A549 (cell line): ENCODE measurements around the gene ISCU.

Source experiments
- BCL3 ChIP-seq: fragments of >200 bp; sonication (Bioruptor Twin); formaldehyde crosslinking; IDR thresholded peaks from 3 replicates; pipeline ENCODE4 v1.6.1; 2016
- CTCF ChIP-seq: fragments of >200 bp; sonication (Bioruptor Twin); formaldehyde crosslinking; IDR thresholded peaks from 3 replicates; pipeline ENCODE4 v1.5.1; 2016
- ELK1 ChIP-seq: fragments of 150-350 bp; IDR thresholded peaks from 2 replicates; pipeline ENCODE4 v1.6.1; 2014; ENCODE audit warnings: low read depth, mild to moderate bottlenecking, low read length
- MAFK ChIP-seq: fragments of 450-650 bp; IDR thresholded peaks from 2 replicates; pipeline ENCODE4 v1.6.1; 2014; ENCODE audit not compliant: partially characterized antibody
- TF ChIP-seq, protein P1 (sequence below): fragments of 250-450 bp; sonication (Bioruptor Pico); IDR thresholded peaks from 2 replicates; pipeline ENCODE4 v1.5.0; 2020; ENCODE audit warnings: low read depth, mild to moderate bottlenecking, moderate library complexity

DNA sequence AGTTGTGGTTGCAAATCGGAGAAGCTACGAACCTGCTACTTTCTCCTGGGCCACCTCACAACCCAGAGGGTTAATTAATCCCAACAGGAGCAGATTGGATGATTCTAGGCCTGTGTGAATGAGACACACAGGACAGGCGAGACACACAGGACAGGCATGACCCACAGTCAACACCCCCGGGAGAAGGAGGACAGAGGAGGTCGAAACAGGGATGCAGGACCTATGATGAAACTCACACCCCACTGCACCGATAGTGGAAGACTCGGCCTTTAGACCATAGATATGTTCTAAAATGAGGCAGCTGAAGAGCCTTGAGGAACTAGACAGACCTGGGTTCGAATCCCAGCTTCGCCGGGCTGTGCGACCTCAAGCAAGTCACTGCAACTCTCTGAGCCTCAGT lies 23.9 kb downstream of the ISCU start:
- TF ChIP-seq, protein P1, sequence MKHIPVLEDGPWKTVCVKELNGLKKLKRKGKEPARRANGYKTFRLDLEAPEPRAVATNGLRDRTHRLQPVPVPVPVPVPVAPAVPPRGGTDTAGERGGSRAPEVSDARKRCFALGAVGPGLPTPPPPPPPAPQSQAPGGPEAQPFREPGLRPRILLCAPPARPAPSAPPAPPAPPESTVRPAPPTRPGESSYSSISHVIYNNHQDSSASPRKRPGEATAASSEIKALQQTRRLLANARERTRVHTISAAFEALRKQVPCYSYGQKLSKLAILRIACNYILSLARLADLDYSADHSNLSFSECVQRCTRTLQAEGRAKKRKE (CRISPR knock-in tag) = no peak
- TF ChIP-seq ELK1 (no peak), CTCF (no peak), MAFK (no peak), BCL3 (no peak)
